ENCODE results near the gene ITPR2. TPM values are rescaled to one million over a fixed set of nuclear protein-coding genes. Genes with fewer than 3 reads are reported as not detected.

ITPR2 gene
- total RNA-seq, 1 experiment from 2014 or later = 17.5 TPM

- in situ Hi-C loops (cut with HindIII; ENCODE audit: low sequenced_read_pairs) = no loop called here
- no peak for DNase-seq (ENCODE audit: low spot score)
These were observed 108.7 kb downstream of the ITPR2 start for GRCh38 chr12:26724309-26724702.

GRCh38 chr12:26723379-26724308, 109.3 kb downstream of the ITPR2 start:
- in situ Hi-C loops (cut with HindIII; ENCODE audit: low sequenced_read_pairs) = no loop called here
- peak; percentile 12 for DNase-seq (ENCODE audit: low spot score)

GRCh38 chr12:26721800-26722199, 111.2 kb downstream of the ITPR2 start:
- in situ Hi-C loops (cut with HindIII; ENCODE audit: low sequenced_read_pairs) = no loop called here
- no peak for DNase-seq (ENCODE audit: low spot score)

GRCh38 chr12:26719852-26720251, 113.1 kb downstream of the ITPR2 start:
- in situ Hi-C loops (cut with HindIII; ENCODE audit: low sequenced_read_pairs) = no loop called here
- no peak for DNase-seq (ENCODE audit: low spot score)

- DNase-seq (ENCODE audit: low spot score) = no peak
- in situ Hi-C loops (cut with HindIII; ENCODE audit: low sequenced_read_pairs) = no loop called here
These were observed 115.2 kb downstream of the ITPR2 start for GRCh38 chr12:26717757-26718156.

GRCh38 chr12:26715232-26715631, 117.8 kb downstream of the ITPR2 start:
- in situ Hi-C loops (cut with HindIII; ENCODE audit: low sequenced_read_pairs) = no loop called here
- DNase-seq (ENCODE audit: low spot score) = no peak

GRCh38 chr12:26713885-26714383, 119.1 kb downstream of the ITPR2 start:
- DNase-seq (ENCODE audit: low spot score) = no peak
- in situ Hi-C loops (cut with HindIII; ENCODE audit: low sequenced_read_pairs) = no loop called here

- in situ Hi-C loops (cut with HindIII; ENCODE audit: low sequenced_read_pairs) = no loop called here
- DNase-seq (ENCODE audit: low spot score) = no peak
These were observed 120.1 kb downstream of the ITPR2 start for GRCh38 chr12:26712892-26713291.

- in situ Hi-C loops (cut with HindIII; ENCODE audit: low sequenced_read_pairs) = no loop called here
- DNase-seq (ENCODE audit: low spot score) = no peak
These were observed 121.4 kb downstream of the ITPR2 start for GRCh38 chr12:26711569-26711968.

- DNase-seq (ENCODE audit: low spot score) = no peak
- in situ Hi-C loops (cut with HindIII; ENCODE audit: low sequenced_read_pairs) = no loop called here
These were observed 121.9 kb downstream of the ITPR2 start for GRCh38 chr12:26711072-26711471.

- in situ Hi-C loops (cut with HindIII; ENCODE audit: low sequenced_read_pairs) = no loop called here
- DNase-seq (ENCODE audit: low spot score) = no peak
These were observed 127.1 kb downstream of the ITPR2 start for GRCh38 chr12:26705851-26706250.

GRCh38 chr12:26704684-26705460, 128.1 kb downstream of the ITPR2 start:
- DNase-seq (ENCODE audit: low spot score) = no peak
- in situ Hi-C loops (cut with HindIII; ENCODE audit: low sequenced_read_pairs) = no loop called here

- no peak for DNase-seq (ENCODE audit: low spot score)
- in situ Hi-C loops (cut with HindIII; ENCODE audit: low sequenced_read_pairs) = no loop called here
These were observed 128.8 kb downstream of the ITPR2 start for GRCh38 chr12:26704214-26704613.

- no peak for DNase-seq (ENCODE audit: low spot score)
- in situ Hi-C loops (cut with HindIII; ENCODE audit: low sequenced_read_pairs) = no loop called here
These were observed 130.3 kb downstream of the ITPR2 start for GRCh38 chr12:26702741-26703140.

- in situ Hi-C loops (cut with HindIII; ENCODE audit: low sequenced_read_pairs) = no loop called here
- DNase-seq (ENCODE audit: low spot score) = peak; percentile 72
These were observed 131.3 kb downstream of the ITPR2 start for GRCh38 chr12:26701604-26702215.

GRCh38 chr12:26700430-26700829, 132.6 kb downstream of the ITPR2 start:
- in situ Hi-C loops (cut with HindIII; ENCODE audit: low sequenced_read_pairs) = no loop called here
- no peak for DNase-seq (ENCODE audit: low spot score)

GRCh38 chr12:26699237-26699636, 133.8 kb downstream of the ITPR2 start:
- DNase-seq (ENCODE audit: low spot score) = no peak

GRCh38 chr12:26698186-26698585, 134.8 kb downstream of the ITPR2 start:
- DNase-seq (ENCODE audit: low spot score) = no peak
- in situ Hi-C loops (cut with HindIII; ENCODE audit: low sequenced_read_pairs) = no loop called here

More at GRCh38 chr12:26699237-26699636, 133.8 kb downstream of the ITPR2 start:
- in situ Hi-C loops (cut with HindIII; ENCODE audit: low sequenced_read_pairs) = no loop called here

- in situ Hi-C loops (cut with HindIII; ENCODE audit: low sequenced_read_pairs) = no loop called here
- no peak for DNase-seq (ENCODE audit: low spot score)
These were observed 135.8 kb downstream of the ITPR2 start for GRCh38 chr12:26697217-26697616.
